ENCODE results near the gene CNIH2.

DNA sequence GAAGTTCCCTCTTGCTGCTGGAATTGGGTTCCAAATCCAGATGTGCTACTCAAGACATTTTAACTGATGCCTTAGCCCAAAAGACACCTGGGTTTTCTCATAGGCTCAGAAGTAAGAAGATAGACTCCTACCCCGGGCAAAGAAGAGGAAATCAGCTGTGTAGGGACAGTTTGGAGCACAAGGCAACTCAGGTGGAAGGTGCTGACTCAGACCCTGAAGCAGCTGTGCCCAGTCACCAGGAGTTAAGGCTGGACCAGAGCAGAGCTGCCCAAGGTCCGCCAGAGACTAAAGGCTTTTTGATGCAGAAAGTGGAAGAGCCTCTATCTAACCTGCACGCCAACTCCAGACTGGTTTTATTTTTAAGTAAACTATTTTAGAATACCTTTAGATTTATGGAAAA lies 30.2 kb upstream of the CNIH2 start:
- TF ChIP-seq POLR2AphosphoS5 (IDR thresholded peaks at IDR 0.05; ENCODE audit: low read depth, low read length) (no peak), POLR2A (IDR thresholded peaks at IDR 0.05; ENCODE audit: low read depth, low read length) (no peak), TAF1 (IDR thresholded peaks at IDR 0.05; ENCODE audit: borderline replicate concordance, low read depth, low read length) (no peak)
